Measurements from ENCODE around the gene DHX40. TPM values are rescaled to one million over a fixed set of nuclear protein-coding genes. Genes with fewer than 3 reads are reported as not detected.

The DHX40 gene
- total and polyA plus RNA-seq, 2 of the 13 experiments (the other 11 are each of a cell fraction or from before 2014, with no cell fraction given): 22.2 to 37.0 TPM

DNA sequence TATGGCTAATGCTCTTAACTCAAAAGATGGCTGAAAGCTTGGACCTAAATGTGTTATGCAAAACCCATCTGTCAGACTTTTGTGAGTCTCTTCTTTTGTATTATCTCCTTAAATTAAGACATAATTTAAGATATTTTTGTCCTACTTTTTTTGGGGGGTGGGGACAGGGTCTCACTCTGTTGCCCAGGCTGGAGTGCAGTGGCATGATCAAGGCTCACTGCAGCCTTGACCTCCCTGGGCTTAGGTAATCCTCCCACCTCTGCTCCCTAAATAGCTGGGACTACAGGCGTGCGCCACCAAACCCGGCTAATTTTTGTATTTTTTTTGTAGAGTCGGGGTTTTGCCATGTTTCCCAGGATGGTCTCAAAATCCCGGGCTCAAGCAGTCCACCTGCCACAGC, 61.3 kb downstream of the DHX40 start:
- 96% methylated on average over 5 of the region's 5 CpGs for WGBS (ENCODE audit: low lambda C conversion rate)
- intact Hi-C loops (cut with micrococcal nuclease; ENCODE audit: unreplicated experiment): no loop called here
- DNase-seq (ENCODE audit: low spot score) (no peak), ATAC-seq (no peak), FAIRE-seq (no peak)
- Histone ChIP-seq H3K4me3 (replicated peaks in 1 of 3; ENCODE audit: insufficient read depth in 1 of 3, low read depth in 2 of 3, low read length in 3 of 3) (no peak overlapping the region), H3K36me3 (replicated peaks in 1 of 2; ENCODE audit: control insufficient read depth in 1 of 2, insufficient read depth in 2 of 2, low read length in 2 of 2) (peaks cover 0 to 6% of the 10 kb centered on the region in 2 experiments; a peak in 3 of 5 replicates), H3K4me1 (ENCODE audit: insufficient read depth, low read length) (peaks cover 74% of the 10 kb centered on the region), H3K27me3 (ENCODE audit: control insufficient read depth in 1 of 2, insufficient read depth in 2 of 2, low read length in 2 of 2) (no peaks in the 10 kb centered on the region), H3K9ac (ENCODE audit: insufficient read depth, low read depth, low read length) (no peak overlapping the region), H4K20me1 (ENCODE audit: insufficient read depth, low read length) (peaks cover 93% of the 10 kb centered on the region), H3K4me2 (ENCODE audit: low read depth, low read length) (peak overlapping the region; percentile 5; the same call in 1 of the 2 replicates), H3K9me3 (ENCODE audit: low read length) (no peaks in the 10 kb centered on the region), H3K27ac (ENCODE audit: extremely low read length, insufficient read depth, low read length) (no peak overlapping the region), H2AFZ (ENCODE audit: low read length) (no peak overlapping the region), H3K79me2 (ENCODE audit: insufficient read depth, low read length) (peaks cover 100% of the 10 kb centered on the region)
- ChIA-PET CTCF (ENCODE audit: low intra/inter-chr PET ratio, low total read pairs) (no interaction called here), POLR2A (no interaction called here)
- no TSS peak for BruUV-seq (replicated peaks)
- TF ChIP-seq ZNF121 (CRISPR knock-in tag; IDR thresholded peaks at IDR 0.05) (peak; percentile 78; the same call in 1 of the 2 replicates), NFATC3 (CRISPR knock-in tag; IDR thresholded peaks at IDR 0.05) (no peak)
- in situ Hi-C loops (cut with HindIII; ENCODE audit: extremely low pct_ligation_motif_present, low pct_unique_long_range_greater_than_20kb): no loop called here

DNA sequence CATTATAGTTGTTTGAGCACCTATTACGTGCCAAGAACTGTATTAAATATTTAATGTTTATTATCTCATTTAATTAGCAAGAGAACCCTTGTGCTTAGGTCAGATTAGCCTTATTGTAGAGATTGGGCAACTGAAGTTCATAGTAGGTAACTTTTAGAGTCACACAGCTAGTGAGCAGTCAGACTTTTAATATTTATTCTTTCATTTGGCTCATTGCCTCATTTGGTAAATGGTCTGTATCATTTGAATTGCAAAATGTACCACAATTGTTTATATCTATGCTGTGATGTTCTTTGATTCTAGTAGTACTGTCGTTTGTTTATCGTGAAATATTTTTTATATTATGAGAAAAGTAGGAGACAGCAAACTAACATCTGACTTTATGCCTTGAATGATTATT, 61.9 kb downstream of the DHX40 start:
- no peaks in the 10 kb centered on the region for H3K9me3 ChIP-seq (ENCODE audit: low read length)
- ATAC-seq (no peak), FAIRE-seq (no peak), DNase-seq (ENCODE audit: low spot score) (no peak)
- ChIA-PET CTCF (ENCODE audit: low intra/inter-chr PET ratio, low total read pairs) (no interaction called here), POLR2A (no interaction called here)
- H3K27me3 ChIP-seq (ENCODE audit: control insufficient read depth in 1 of 2, insufficient read depth in 2 of 2, low read length in 2 of 2): no peaks in the 10 kb centered on the region
- no peak overlapping the region for H3K27ac ChIP-seq (ENCODE audit: extremely low read length, insufficient read depth, low read length)
- peaks cover 0 to 6% of the 10 kb centered on the region in 2 experiments; a peak in 3 of 5 replicates for H3K36me3 ChIP-seq (replicated peaks in 1 of 2; ENCODE audit: control insufficient read depth in 1 of 2, insufficient read depth in 2 of 2, low read length in 2 of 2)
- H3K4me3 ChIP-seq (replicated peaks in 1 of 3; ENCODE audit: insufficient read depth in 1 of 3, low read depth in 2 of 3, low read length in 3 of 3): no peak overlapping the region
- peaks cover 89% of the 10 kb centered on the region for H4K20me1 ChIP-seq (ENCODE audit: insufficient read depth, low read length)
- no peak overlapping the region for H2AFZ ChIP-seq (ENCODE audit: low read length)
- peaks cover 99% of the 10 kb centered on the region for H3K79me2 ChIP-seq (ENCODE audit: insufficient read depth, low read length)
- H3K4me2 ChIP-seq (ENCODE audit: low read depth, low read length): no peak overlapping the region
- no peak overlapping the region for H3K9ac ChIP-seq (ENCODE audit: insufficient read depth, low read depth, low read length)
- in situ Hi-C loops (cut with HindIII; ENCODE audit: extremely low pct_ligation_motif_present, low pct_unique_long_range_greater_than_20kb): no loop called here
- BruUV-seq (replicated peaks): no TSS peak
- intact Hi-C loops (cut with micrococcal nuclease; ENCODE audit: unreplicated experiment): no loop called here
- H3K4me1 ChIP-seq (ENCODE audit: insufficient read depth, low read length): peaks cover 69% of the 10 kb centered on the region
- 97% methylated on average over 3 of the region's 3 CpGs for WGBS (ENCODE audit: low lambda C conversion rate)
- TF ChIP-seq, protein P1, sequence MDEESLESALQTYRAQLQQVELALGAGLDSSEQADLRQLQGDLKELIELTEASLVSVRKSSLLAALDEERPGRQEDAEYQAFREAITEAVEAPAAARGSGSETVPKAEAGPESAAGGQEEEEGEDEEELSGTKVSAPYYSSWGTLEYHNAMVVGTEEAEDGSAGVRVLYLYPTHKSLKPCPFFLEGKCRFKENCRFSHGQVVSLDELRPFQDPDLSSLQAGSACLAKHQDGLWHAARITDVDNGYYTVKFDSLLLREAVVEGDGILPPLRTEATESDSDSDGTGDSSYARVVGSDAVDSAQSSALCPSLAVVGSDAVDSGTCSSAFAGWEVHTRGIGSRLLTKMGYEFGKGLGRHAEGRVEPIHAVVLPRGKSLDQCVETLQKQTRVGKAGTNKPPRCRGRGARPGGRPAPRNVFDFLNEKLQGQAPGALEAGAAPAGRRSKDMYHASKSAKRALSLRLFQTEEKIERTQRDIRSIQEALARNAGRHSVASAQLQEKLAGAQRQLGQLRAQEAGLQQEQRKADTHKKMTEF (CRISPR knock-in tag; IDR thresholded peaks at IDR 0.05): no peak
- TF ChIP-seq ZKSCAN5 (CRISPR knock-in tag; IDR thresholded peaks at IDR 0.05): no peak
- TF ChIP-seq ZNF660 (CRISPR knock-in tag; IDR thresholded peaks at IDR 0.05; ENCODE audit: borderline replicate concordance, low read depth): no peak
- no peak for TF ChIP-seq KDM4B (CRISPR knock-in tag; IDR thresholded peaks at IDR 0.05)
- no peak for TF ChIP-seq HNF4A (CRISPR knock-in tag; IDR thresholded peaks at IDR 0.05)
- no peak for TF ChIP-seq ZSCAN30 (CRISPR knock-in tag; IDR thresholded peaks at IDR 0.05)
- no peak for TF ChIP-seq NONO (IDR thresholded peaks at IDR 0.05)
- TF ChIP-seq NONO (CRISPR knock-in tag; conservative IDR thresholded peaks at IDR 0.05): no peak
- no peak for TF ChIP-seq MAF1 (CRISPR knock-in tag; IDR thresholded peaks at IDR 0.05; ENCODE audit: borderline replicate concordance)
- TF ChIP-seq, protein P2, sequence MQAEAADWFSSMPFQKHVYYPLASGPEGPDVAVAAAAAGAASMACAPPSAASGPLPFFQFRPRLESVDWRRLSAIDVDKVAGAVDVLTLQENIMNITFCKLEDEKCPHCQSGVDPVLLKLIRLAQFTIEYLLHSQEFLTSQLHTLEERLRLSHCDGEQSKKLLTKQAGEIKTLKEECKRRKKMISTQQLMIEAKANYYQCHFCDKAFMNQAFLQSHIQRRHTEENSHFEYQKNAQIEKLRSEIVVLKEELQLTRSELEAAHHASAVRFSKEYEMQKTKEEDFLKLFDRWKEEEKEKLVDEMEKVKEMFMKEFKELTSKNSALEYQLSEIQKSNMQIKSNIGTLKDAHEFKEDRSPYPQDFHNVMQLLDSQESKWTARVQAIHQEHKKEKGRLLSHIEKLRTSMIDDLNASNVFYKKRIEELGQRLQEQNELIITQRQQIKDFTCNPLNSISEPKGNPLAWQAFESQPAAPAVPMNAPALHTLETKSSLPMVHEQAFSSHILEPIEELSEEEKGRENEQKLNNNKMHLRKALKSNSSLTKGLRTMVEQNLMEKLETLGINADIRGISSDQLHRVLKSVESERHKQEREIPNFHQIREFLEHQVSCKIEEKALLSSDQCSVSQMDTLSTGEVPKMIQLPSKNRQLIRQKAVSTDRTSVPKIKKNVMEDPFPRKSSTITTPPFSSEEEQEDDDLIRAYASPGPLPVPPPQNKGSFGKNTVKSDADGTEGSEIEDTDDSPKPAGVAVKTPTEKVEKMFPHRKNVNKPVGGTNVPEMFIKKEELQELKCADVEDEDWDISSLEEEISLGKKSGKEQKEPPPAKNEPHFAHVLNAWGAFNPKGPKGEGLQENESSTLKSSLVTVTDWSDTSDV (CRISPR knock-in tag; IDR thresholded peaks at IDR 0.05): no peak
- TF ChIP-seq FOXJ3 (CRISPR knock-in tag; IDR thresholded peaks at IDR 0.05; ENCODE audit: borderline replicate concordance): no peak
- TF ChIP-seq ZNF337 (CRISPR knock-in tag; IDR thresholded peaks at IDR 0.05; ENCODE audit: borderline replicate concordance, low read depth): no peak
- TF ChIP-seq RBM22 (optimal IDR thresholded peaks at IDR 0.05; ENCODE audit: low read length): no peak
- no peak for TF ChIP-seq ADNP (CRISPR knock-in tag; IDR thresholded peaks at IDR 0.05)
- no peak for TF ChIP-seq CHD2 (IDR thresholded peaks at IDR 0.05; ENCODE audit: low read depth, low read length)

All from HepG2 (cell line).